ENCODE measurements around the gene AGAP1. TPM values are rescaled to one million over a fixed set of nuclear protein-coding genes. Genes with fewer than 3 reads are reported as not detected.

The AGAP1 gene
- total RNA-seq, 1 donor from 2014 or later, result 27.5 TPM

DNA sequence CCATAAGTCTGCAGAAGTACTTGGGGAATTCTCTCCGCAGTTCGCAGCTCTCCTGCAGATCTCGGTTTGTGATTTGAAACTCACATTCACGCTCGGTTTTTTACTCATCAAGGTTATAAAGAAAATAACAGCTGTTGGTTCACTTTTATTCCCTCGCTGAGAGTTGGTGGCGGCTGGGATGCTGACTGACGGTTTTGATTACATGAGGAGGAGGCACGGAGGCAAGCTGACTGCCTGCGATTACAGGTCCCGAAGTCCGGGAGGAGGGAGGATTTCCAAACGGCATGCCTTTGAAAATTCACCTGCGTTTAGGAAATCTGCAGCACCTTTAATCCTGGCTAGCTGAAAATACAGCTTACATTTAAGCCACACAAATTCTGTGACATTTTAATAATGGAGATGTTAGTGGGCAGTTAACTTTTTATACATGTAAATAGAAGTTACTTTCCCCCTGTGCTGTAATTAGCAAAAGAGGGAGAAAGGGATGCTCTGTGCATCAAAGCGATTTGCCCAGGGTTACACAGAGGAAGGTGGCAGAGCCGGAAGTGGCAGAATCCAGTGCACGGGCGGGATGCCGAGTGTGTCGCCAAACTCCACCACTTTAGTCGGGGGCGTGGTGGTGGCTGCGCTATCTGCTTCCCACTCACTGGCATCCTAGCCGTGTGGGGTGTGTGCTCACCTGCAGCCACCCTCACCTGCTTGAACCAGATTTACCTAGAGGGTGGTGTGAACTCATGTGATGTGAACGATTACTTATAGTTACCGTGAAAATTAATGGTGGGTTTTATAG is 14.7 kb downstream of the AGAP1 start:
- no peak for DNase-seq

DNA sequence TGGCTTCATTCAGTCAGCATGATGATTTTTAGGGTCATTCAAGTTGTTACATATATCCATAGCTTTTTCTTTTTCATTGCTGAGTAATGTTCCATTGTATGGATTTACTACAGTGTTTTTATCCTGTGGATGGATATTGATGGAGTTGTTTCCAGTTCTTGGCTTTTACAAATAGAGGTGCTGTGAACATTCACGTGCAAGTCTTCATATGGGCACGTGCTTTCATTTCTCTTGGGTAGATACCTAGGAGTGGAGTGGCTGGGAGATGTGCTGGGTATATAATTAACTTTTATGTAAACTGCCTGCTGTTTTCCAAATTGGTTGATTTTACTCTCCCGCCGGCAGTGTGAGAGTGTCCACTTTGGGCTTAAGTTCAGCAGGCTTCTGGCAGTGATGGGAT is 16.5 kb downstream of the AGAP1 start:
- DNase-seq, result no peak

DNA sequence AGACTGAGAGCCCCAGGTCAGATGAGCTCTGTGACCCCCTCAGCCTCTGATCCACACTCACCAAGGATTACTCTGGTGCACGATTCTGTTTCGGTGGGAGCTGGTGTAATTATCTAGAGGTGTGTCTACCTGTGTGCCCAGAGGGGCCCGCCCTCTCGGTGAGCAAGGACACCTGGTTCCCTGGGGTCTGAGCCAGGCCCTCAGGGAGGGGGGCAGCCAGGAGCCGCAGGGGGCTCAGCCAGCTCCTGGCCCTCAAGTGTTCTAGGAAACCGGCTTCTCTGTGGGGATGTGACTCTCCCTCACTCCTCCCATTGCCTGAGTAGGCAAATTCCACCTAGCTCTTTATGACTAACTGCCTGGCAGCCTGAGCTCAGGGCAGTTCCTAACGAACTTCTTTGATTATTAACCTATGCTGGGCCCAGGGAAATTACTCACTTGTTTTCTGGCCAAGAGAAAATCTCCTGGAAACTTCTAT is 17.4 kb downstream of the AGAP1 start:
- no peak for DNase-seq

GRCh38 chr2:235511751-235512698 is 18.2 kb downstream of the AGAP1 start:
- no peak for DNase-seq

GRCh38 chr2:235512699-235513053 is 18.8 kb downstream of the AGAP1 start:
- no peak for DNase-seq

- DNase-seq, result no peak
Measured at GRCh38 chr2:235513984-235514626, 20.3 kb downstream of the AGAP1 start.

GRCh38 chr2:235514627-235515363 is 21.0 kb downstream of the AGAP1 start:
- DNase-seq, result no peak

DNA sequence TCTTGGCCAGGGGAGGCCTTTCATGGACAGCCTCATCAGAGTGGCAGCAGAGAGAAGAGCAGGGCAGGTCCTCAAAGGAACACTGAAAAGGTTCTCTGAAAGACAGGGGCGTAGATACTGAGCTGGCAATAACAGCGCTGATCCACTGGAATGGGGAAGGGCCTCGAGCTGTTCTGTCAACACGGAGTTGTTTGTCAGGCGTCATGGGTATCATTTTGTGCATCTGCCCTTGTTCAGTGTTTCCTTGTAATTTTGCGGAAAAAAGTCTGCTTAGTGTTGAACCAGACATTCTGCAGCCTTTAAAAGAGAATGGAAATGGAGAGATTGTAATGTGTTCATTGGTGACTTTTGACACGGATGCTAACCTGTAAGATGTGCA is 21.5 kb downstream of the AGAP1 start:
- DNase-seq, result no peak

DNA sequence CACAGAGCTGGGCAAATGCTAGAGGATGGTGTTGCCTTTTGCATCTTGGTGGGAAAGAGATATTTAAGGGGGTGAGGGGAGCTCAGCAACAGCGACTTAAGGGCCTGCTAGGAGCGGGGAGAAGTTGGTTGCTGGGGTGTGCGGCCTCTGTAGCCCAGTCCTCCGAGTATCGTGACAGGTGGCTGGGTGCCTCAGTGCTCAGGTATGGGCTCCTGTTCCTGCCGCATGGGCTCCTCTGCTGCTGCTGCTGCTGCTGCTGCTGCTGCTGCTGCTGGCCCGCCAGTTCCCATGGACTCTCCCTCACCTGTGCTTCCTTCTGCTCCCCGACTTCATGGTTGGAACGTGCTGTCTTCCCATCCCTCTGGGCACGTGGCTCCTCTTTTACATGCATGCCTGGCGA is 22.0 kb downstream of the AGAP1 start:
- DNase-seq, result no peak

DNA sequence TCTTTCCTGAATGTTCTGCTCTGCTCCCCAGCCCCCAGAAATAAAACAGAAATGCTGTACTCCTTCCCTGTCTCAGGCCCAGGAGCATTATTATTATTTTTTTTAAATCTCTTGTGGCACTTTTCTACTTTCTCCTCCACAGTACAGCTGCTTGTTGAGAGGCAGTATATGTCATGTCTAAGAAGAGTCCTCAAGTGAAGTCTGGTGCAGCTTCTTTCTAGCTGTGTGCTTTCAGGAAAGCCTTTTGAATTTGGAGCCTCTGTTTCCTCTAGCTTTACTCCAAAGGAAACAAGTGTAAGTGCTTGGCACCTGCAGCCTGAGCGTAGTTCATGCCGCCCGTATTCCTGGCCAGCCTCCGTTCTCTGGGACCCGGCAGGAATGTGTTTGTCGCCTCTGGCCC is 22.4 kb downstream of the AGAP1 start:
- DNase-seq, result no peak

- DNase-seq, result no peak
Measured at GRCh38 chr2:235518322-235519090, 24.7 kb downstream of the AGAP1 start.

DNA sequence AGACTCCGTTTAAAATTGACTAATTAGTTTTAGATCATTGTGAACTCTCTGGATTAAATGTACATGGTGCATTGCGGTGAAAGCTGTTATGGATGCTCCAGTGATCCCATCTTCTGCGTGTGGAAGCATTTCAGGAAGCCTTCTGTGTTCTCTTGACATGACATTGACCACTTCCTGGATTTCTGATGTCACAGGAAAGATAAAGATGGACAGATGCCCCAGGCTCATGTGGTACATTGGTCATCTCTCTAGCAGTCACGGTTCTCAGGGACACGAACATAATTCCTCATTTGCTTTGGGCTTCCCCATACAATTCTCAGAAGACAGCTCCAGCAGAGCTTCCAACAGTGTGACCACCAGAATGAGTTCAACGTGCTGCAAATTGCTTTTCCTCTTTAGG is 26.9 kb downstream of the AGAP1 start:
- no peak for DNase-seq

DNA sequence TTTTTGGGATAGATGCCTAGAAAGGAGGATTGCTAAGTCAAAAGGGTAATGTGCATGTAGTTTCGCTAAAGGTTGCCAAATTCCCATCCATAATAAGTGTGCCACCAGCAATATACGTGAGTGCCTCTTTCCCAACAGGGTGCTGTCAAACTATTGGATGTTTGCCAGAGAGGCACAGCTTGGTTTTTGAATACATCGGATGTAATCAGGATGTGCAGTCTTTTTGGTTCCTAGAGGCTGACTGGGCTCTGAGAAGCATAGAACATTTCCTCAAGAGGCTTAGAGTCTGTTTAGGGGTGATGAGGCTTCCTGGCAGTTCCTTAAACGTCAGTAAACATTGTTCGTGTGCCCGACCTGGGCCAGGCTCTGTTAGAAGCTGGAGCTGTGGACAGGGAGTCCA is 28.0 kb downstream of the AGAP1 start:
- DNase-seq, result no peak

DNA sequence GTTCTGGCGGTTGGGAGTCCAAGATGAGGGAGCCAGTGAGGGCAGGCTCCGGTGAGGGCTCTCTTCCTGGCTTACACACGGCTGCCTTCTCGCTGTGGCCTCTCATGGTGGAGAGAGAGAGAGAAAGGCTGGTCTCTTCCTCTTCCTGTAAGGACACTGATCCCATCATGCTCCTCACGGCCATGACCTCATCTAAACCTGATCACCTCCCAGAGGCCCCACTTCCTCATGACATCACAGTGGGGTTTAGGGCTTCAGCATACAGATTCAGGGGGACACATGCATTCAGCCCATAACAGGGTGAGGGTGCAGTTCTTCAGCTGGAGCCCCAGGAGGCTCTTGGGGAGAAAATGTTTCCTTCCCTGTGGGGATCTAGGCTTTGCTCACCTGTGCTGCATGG is 29.2 kb downstream of the AGAP1 start:
- DNase-seq, result no peak

- DNase-seq, result no peak
Measured at GRCh38 chr2:235523486-235524150, 29.8 kb downstream of the AGAP1 start.

GRCh38 chr2:235526166-235526565 is 32.3 kb downstream of the AGAP1 start:
- no peak for DNase-seq

DNA sequence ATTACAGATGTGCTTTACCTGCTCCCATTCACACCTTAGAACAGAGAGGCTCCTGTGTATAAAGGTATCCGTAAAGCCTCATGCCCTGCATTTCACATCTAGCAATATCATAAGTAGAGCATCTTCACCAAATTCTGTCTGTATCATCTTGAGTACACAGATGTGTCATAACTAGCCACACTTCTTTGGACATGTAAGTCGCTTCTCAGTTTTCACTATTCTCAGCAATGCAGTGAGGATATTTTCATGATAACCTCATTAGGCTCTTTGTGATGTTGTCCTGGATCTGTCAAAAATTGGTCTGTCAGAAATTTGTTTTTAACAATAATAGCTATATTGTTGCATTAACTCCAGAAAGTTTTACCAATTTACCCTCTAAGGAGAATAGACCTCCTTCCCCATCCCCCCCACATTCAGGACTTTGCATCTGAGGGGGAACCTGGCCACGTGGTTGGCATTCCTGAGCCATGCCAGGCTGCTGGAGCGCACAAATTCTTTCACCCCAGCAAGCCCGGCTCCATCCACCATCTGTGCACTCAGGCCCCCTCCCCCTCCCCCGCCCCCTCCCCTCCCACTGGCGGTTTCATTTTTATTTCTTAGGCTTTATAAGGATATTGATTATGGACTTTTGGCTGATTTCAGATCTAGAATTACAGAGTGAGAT is 34.1 kb downstream of the AGAP1 start:
- no peak for DNase-seq

DNA sequence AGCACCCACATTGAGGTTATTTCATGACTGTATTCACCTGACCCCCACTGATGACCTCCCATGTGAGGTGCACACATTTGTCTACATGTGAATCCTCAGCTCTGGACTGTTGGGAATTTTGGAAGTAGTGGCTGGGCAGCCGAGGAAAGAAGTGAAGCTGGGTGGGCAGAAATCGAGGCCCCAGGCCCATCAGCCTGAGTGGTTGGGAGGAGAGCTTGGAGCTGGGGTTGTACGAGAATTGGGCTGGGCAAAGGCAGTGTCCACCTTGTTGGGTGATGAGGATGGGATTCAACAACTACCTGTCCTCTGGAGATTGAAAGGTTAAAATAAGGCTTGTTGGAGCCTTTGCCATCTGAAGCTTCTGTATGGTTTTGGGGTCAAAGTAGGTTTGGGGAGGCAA is 35.8 kb downstream of the AGAP1 start:
- DNase-seq, result no peak

DNA sequence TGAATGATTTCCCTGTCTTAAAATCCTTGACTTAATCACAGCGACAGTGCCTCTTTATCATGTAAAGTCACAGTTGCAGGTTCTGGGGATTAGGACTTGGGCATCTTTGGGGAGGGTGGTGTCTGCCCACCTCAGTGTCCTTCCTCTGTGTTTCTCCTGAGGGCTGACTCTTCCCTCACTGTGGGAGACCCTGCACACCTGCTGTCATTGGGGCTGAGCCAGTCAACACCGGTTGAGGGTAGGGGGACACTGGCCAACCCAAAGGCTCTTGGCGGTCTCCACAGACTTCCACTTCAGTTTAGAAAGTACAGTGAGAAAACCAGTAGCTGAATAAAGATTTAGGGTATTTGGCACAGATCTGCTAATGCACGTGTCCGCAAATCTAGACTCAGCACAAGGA is 36.9 kb downstream of the AGAP1 start:
- no peak for DNase-seq

DNA sequence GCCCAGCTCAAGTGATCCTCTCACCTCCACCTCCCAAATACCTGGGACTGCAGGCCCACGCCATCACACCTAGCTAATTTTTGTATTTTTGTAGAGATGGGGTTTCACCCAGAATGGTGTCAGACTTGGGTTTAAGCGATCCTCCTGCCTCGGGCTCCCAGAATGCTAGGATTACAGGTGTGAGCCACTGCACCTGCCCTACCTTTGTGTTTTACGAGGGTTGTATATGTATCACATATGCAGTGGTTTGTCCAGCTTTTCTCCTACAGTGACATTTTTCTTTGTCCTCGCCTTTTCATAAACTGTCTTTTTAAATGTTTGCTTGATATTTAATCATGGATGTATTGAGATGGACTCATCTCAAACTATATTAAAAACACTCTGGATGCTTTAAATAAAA is 38.5 kb downstream of the AGAP1 start:
- no peak for DNase-seq
